OCI-LY7 (cell line): ENCODE data around the gene LARGE1.

Source experiments
- CTCF ChIP-seq: fragments of 200-600 bp; sonication (generic); conservative IDR thresholded peaks from 2 replicates; pipeline ENCODE4 v1.5.1; 2014; ENCODE audit warnings: mild to moderate bottlenecking, antibody characterized with exemption, low read length, moderate library complexity, mixed read lengths
- EZH2phosphoT487 ChIP-seq: fragments of 200-600 bp; sonication (generic); IDR thresholded peaks from 2 replicates; pipeline ENCODE4 v1.6.1; 2018; ENCODE audit warnings: low read depth, borderline replicate concordance, mild to moderate bottlenecking, mixed run types, antibody characterized with exemption, low read length, moderate library complexity, mixed read lengths

GRCh38 chr22:33451866-33452469, 468.3 kb downstream of the LARGE1 start:
- no peak for TF ChIP-seq CTCF
- no peak for TF ChIP-seq EZH2phosphoT487
